HepG2 (cell line): ENCODE results near the gene C6orf136. TPM values are rescaled to one million over a fixed set of nuclear protein-coding genes. Genes with fewer than 3 reads are reported as not detected.

ENCODE experiments used
- BRCA1 ChIP-seq: sonication (generic); formaldehyde crosslinking; IDR thresholded peaks from 2 replicates; pipeline ENCODE4 v1.4.0; 2020; ENCODE audit warnings: missing genetic modification reagents
- IRX3 ChIP-seq: sonication (generic); formaldehyde crosslinking; IDR thresholded peaks from 2 replicates; pipeline ENCODE4 v1.8.1; 2023; ENCODE audit warnings: mild to moderate bottlenecking, low read depth, missing genetic modification reagents, borderline replicate concordance
- KDM2A ChIP-seq: sonication (generic); formaldehyde crosslinking; IDR thresholded peaks from 2 replicates; pipeline ENCODE4 v1.4.0; 2020; ENCODE audit warnings: low read depth, missing genetic modification reagents, borderline replicate concordance
- KLF11 ChIP-seq: IDR thresholded peaks from 2 replicates; pipeline ENCODE4 v1.6.1; 2016; ENCODE audit warnings: missing compliant biosample characterization
- MTA3 ChIP-seq: sonication (generic); formaldehyde crosslinking; IDR thresholded peaks from 2 replicates; pipeline ENCODE4 v1.4.0; 2020; ENCODE audit warnings: missing genetic modification reagents
- MYC ChIP-seq: sonication (generic); formaldehyde crosslinking; IDR thresholded peaks from 2 replicates; pipeline ENCODE4 v1.9.0; 2021; ENCODE audit warnings: missing genetic modification reagents, borderline replicate concordance
- ZNF180 ChIP-seq: sonication (generic); formaldehyde crosslinking; IDR thresholded peaks from 2 replicates; pipeline ENCODE4 v1.4.0; 2020; ENCODE audit warnings: low read depth, missing genetic modification reagents, borderline replicate concordance
- ZNF20 ChIP-seq: sonication (generic); formaldehyde crosslinking; IDR thresholded peaks from 2 replicates; pipeline ENCODE4 v1.4.0; 2020; ENCODE audit warnings: mild to moderate bottlenecking, moderate library complexity, missing genetic modification reagents
- ZNF331 ChIP-seq: sonication (generic); formaldehyde crosslinking; IDR thresholded peaks from 2 replicates; pipeline ENCODE4 v1.4.0; 2020; ENCODE audit warnings: missing genetic modification reagents
- ZNF430 ChIP-seq: sonication (generic); formaldehyde crosslinking; IDR thresholded peaks from 2 replicates; pipeline ENCODE4 v1.9.0; 2021; ENCODE audit warnings: mild to moderate bottlenecking, missing genetic modification reagents
- ZNF530 ChIP-seq: sonication (generic); formaldehyde crosslinking; IDR thresholded peaks from 2 replicates; pipeline ENCODE4 v1.5.0; 2020; ENCODE audit warnings: low read depth, mild to moderate bottlenecking, missing genetic modification reagents
- ZNF644 ChIP-seq: IDR thresholded peaks from 2 replicates; pipeline ENCODE4 v1.6.1; 2016; ENCODE audit warnings: low read depth
- ZNF788 ChIP-seq: sonication (generic); formaldehyde crosslinking; IDR thresholded peaks from 2 replicates; pipeline ENCODE4 v1.5.0; 2020; ENCODE audit warnings: mild to moderate bottlenecking, missing genetic modification reagents, borderline replicate concordance
- polyA plus RNA-seq, 8 experiments: library from polyadenylated mRNA; depleted of rRNA in 3 of 8; stranded (reverse) in 7 of 8; unstranded in 1 of 8; fragments of >200 nt; fragmentation: Illumina TruSeq in 4 of 8; extraction: Trizol in 4 of 8; gene quantifications; 2 replicates each; pipeline versions ENCODE4 v1.2.1 to v1.2.3, GENCODE V29; 2011 to 2016; ENCODE audit warnings: low read depth in 4 of 8, missing spikeins in 1 of 8, mixed read lengths in 1 of 8; ENCODE audit not compliant: insufficient read depth in 1 of 8
- total RNA-seq, 5 experiments: library from RNA; depleted of rRNA; stranded (reverse); fragments of >200 nt; fragmentation: Illumina TruSeq; extraction: Trizol; gene quantifications; 2 replicates each; pipeline ENCODE4 v1.2.3, GENCODE V29; 2016; ENCODE audit warnings: low read depth in 1 of 5
- TF ChIP-seq, protein P1 (sequence below): IDR thresholded peaks from 2 replicates; pipeline ENCODE4 v1.6.1; 2016; ENCODE audit warnings: missing biosample characterization, missing genetic modification reagents, low read depth
- TF ChIP-seq, protein P2 (sequence below): sonication (generic); formaldehyde crosslinking; IDR thresholded peaks from 2 replicates; pipeline ENCODE4 v1.8.0; 2022; ENCODE audit warnings: missing genetic modification reagents, mild to moderate bottlenecking, borderline replicate concordance
- TF ChIP-seq, protein P3 (sequence below): sonication (generic); formaldehyde crosslinking; IDR thresholded peaks from 2 replicates; pipeline ENCODE4 v1.5.1; 2020; ENCODE audit warnings: mild to moderate bottlenecking, missing genetic modification reagents, moderate library complexity
- TF ChIP-seq, protein P4 (sequence below): sonication (generic); formaldehyde crosslinking; IDR thresholded peaks from 2 replicates; pipeline ENCODE4 v1.8.1; 2023; ENCODE audit warnings: mild to moderate bottlenecking, missing genetic modification reagents

Gene C6orf136
- total and polyA plus RNA-seq, 2 of the 13 experiments (the other 11 are each of a cell fraction or from before 2014, with no cell fraction given), result 12.0 to 26.2 TPM

DNA sequence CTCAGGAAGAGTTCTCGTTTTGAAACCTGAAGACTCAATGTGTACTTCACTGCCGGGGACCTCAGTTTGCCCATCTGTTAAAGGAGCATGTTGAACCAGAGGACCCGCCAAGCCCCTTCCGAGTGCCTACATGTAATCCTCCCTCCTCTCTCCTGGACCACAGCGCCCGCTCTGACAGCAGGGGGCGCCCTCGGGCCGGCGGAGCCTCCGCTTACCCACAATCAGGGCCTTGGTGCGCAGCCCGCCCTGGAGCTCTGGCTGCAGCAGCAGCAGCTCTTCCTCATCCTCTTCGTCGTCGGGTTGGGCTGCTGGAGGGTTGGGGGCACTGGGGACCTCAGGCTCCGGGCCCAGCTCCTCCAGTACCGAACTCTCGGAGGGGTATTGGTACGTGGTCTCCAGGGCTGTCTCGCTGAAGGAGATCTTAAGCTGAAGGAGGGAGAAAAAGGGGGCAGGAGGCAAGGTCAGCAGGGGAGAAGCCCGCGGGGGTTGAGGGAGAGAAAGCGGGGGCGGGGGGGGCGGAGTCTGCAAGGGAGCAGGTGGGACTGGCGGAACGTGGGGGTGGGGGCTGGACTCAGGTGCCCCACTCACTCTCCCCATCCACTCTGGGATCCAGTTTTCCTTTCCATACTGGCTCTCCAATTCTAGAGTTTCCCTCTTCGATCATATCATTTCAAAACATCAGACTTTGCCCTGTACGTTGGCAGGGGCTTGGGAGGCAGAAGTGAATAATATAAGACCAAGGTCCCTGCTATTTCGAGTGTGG, 32.2 kb downstream of the C6orf136 start (continued):
- TF ChIP-seq IRX3 (CRISPR knock-in tag) (peak; percentile 79; the same call in 1 of the 2 replicates), ZNF180 (CRISPR knock-in tag) (no peak), KDM2A (peak; percentile 92), BRCA1 (CRISPR knock-in tag) (no peak), KLF11 (peak; percentile 48; the same call in 1 of the 2 replicates), ZNF788 (CRISPR knock-in tag) (peak; percentile 53; the same call in 1 of the 2 replicates), ZNF530 (CRISPR knock-in tag) (no peak), MYC (peak; percentile 39; the same call in 1 of the 2 replicates), ZNF331 (CRISPR knock-in tag) (peak; percentile 88), ZNF430 (CRISPR knock-in tag) (no peak; the same call in 1 of the 2 replicates), ZNF20 (CRISPR knock-in tag) (no peak), ZNF644 (CRISPR knock-in tag) (no peak), MTA3 (no peak)
- TF ChIP-seq, protein P1, sequence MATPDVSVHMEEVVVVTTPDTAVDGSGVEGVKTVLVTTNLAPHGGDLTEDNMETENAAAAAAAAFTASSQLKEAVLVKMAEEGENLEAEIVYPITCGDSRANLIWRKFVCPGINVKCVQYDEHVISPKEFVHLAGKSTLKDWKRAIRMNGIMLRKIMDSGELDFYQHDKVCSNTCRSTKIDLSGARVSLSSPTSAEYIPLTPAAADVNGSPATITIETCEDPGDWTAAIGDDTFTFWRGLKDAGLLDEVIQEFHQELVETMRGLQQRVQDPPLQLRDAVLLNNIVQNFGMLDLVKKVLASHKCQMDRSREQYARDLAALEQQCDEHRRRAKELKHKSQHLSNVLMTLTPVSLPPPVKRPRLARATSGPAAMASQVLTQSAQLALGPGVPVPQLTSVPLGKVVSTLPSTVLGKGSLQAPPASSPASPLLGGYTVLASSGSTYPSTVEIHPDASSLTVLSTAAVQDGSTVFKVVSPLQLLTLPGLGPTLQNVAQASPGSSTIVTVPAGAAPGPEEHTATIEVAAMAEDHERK, result no peak
- TF ChIP-seq, protein P2, sequence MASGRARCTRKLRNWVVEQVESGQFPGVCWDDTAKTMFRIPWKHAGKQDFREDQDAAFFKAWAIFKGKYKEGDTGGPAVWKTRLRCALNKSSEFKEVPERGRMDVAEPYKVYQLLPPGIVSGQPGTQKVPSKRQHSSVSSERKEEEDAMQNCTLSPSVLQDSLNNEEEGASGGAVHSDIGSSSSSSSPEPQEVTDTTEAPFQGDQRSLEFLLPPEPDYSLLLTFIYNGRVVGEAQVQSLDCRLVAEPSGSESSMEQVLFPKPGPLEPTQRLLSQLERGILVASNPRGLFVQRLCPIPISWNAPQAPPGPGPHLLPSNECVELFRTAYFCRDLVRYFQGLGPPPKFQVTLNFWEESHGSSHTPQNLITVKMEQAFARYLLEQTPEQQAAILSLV (CRISPR knock-in tag), result peak; percentile 59; the same call in 1 of the 2 replicates
- TF ChIP-seq, protein P3, sequence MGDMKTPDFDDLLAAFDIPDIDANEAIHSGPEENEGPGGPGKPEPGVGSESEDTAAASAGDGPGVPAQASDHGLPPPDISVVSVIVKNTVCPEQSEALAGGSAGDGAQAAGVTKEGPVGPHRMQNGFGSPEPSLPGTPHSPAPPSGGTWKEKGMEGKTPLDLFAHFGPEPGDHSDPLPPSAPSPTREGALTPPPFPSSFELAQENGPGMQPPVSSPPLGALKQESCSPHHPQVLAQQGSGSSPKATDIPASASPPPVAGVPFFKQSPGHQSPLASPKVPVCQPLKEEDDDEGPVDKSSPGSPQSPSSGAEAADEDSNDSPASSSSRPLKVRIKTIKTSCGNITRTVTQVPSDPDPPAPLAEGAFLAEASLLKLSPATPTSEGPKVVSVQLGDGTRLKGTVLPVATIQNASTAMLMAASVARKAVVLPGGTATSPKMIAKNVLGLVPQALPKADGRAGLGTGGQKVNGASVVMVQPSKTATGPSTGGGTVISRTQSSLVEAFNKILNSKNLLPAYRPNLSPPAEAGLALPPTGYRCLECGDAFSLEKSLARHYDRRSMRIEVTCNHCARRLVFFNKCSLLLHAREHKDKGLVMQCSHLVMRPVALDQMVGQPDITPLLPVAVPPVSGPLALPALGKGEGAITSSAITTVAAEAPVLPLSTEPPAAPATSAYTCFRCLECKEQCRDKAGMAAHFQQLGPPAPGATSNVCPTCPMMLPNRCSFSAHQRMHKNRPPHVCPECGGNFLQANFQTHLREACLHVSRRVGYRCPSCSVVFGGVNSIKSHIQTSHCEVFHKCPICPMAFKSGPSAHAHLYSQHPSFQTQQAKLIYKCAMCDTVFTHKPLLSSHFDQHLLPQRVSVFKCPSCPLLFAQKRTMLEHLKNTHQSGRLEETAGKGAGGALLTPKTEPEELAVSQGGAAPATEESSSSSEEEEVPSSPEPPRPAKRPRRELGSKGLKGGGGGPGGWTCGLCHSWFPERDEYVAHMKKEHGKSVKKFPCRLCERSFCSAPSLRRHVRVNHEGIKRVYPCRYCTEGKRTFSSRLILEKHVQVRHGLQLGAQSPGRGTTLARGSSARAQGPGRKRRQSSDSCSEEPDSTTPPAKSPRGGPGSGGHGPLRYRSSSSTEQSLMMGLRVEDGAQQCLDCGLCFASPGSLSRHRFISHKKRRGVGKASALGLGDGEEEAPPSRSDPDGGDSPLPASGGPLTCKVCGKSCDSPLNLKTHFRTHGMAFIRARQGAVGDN (CRISPR knock-in tag), result peak; percentile 94
- TF ChIP-seq, protein P4, sequence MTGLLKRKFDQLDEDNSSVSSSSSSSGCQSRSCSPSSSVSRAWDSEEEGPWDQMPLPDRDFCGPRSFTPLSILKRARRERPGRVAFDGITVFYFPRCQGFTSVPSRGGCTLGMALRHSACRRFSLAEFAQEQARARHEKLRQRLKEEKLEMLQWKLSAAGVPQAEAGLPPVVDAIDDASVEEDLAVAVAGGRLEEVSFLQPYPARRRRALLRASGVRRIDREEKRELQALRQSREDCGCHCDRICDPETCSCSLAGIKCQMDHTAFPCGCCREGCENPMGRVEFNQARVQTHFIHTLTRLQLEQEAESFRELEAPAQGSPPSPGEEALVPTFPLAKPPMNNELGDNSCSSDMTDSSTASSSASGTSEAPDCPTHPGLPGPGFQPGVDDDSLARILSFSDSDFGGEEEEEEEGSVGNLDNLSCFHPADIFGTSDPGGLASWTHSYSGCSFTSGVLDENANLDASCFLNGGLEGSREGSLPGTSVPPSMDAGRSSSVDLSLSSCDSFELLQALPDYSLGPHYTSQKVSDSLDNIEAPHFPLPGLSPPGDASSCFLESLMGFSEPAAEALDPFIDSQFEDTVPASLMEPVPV (CRISPR knock-in tag), result peak; percentile 77
